ENCODE results near the gene SLC12A8. TPM values are rescaled to one million over a fixed set of nuclear protein-coding genes. Genes with fewer than 3 reads are reported as not detected.
A peak's percentile ranks its signal among the peaks of the same experiment; 100 is the strongest.

The SLC12A8 gene
- total RNA-seq, 4 donors from 2014 or later = 5.4 to 10.5 (median 6.8) TPM

- no peaks in the 10 kb centered on the region for H3K27me3 ChIP-seq
- peak overlapping the region in 3 of 4 donors; percentile 56 to 63 (median 59) for H3K27ac ChIP-seq
- TF ChIP-seq POLR2A (IDR thresholded peaks at IDR 0.05) (no peak), POLR2AphosphoS5 (IDR thresholded peaks at IDR 0.05) (no peak), CTCF (IDR thresholded peaks at IDR 0.05) (peak in 4 of 5 experiments; percentile 33 to 45 (median 40)), EP300 (IDR thresholded peaks at IDR 0.05; ENCODE audit: low read depth) (no peak)
- in situ Hi-C loops (cut with MboI; ENCODE audit: low pct_ligation_motif_present in 1 of 4, low pct_unique_long_range_greater_than_20kb in 1 of 4, low sequenced_read_pairs in 3 of 4) (loop anchor here in 1 of 4 donors (25.0 kb wide), 1 partner anchor 272 kb away; no protein-coding TSS in a partner anchor), intact Hi-C loops (cut with DNase I; ENCODE audit: low total_unique reads) (loop anchor here (10.0 kb wide), 1 partner anchor 171 kb away; no protein-coding TSS in a partner anchor)
- no peak for DNase-seq
- H3K4me3 ChIP-seq = no peak overlapping the region
- H3K9me3 ChIP-seq = no peaks in the 10 kb centered on the region
- 59 to 86% methylated on average over 3 to 15 of the region's 17 CpGs for WGBS, 2 donors (ENCODE audit: low coverage in 1 of 2)
- H3K4me1 ChIP-seq = peaks cover 3 to 28% (median 13%) of the 10 kb centered on the region in 4 donors
- no peaks in the 10 kb centered on the region for H3K36me3 ChIP-seq
These were observed 47.2 kb downstream of the SLC12A8 start for GRCh38 chr3:125165189-125165947.

DNA sequence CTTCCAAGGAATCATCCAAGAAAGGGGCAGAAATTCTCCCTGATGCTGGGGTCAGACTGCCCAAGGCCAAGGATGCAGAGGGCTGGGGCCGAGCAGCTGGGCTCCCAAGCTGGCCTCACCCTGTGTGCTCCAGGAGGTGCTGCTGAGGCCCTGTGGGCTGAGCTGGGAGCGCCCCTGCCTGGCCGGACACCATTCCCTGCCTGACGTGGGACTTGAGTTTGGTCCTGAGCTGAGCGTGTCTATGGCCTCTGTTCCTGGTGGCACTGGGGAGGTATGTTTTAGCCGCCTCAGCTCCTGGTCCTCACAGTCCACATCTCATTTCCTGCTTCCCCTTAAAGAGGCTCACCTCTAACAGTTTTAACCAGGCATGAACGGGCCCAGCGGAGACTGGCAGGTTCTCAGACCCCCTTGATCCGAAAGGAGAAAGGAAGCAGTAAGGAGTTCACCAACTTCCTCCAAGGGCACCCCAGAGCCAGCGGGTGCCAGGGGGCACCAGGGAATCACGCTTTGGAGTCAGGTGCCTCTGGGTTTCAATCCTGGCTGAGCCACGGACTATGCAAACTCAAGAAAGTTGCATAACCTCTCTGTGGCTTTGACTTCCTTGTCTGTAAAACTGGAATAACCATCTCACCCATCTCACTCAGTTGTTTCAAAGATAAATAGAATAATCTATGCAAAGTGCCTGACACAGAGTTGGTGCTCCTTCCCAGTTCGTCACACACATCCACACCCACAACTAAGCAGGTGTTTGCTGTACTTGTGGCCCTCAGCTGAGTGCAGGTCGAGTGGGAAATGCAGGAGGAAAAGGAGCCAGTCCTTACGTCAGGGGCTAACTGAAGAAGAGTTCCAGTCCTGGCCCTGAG lies 48.6 kb downstream of the SLC12A8 start:
- intact Hi-C loops (cut with DNase I; ENCODE audit: low total_unique reads) (loop anchor here (10.0 kb wide), 1 partner anchor 169 kb away; no protein-coding TSS in a partner anchor), in situ Hi-C loops (cut with MboI; ENCODE audit: low pct_ligation_motif_present in 1 of 4, low pct_unique_long_range_greater_than_20kb in 1 of 4, low sequenced_read_pairs in 3 of 4) (loop anchor here in 1 of 4 donors (25.0 kb wide), 1 partner anchor 273 kb away; no protein-coding TSS in a partner anchor)
- no peaks in the 10 kb centered on the region for H3K36me3 ChIP-seq
- H3K27me3 ChIP-seq = no peaks in the 10 kb centered on the region
- H3K9me3 ChIP-seq = no peaks in the 10 kb centered on the region
- H3K4me3 ChIP-seq = no peak overlapping the region
- TF ChIP-seq CTCF (IDR thresholded peaks at IDR 0.05) = no peak
- TF ChIP-seq POLR2A (IDR thresholded peaks at IDR 0.05) = no peak
- no peak for TF ChIP-seq EP300 (IDR thresholded peaks at IDR 0.05; ENCODE audit: low read depth)
- TF ChIP-seq POLR2AphosphoS5 (IDR thresholded peaks at IDR 0.05) = no peak
- peak; percentile 39 for DNase-seq
- H3K4me1 ChIP-seq = peaks cover 3 to 28% (median 13%) of the 10 kb centered on the region in 4 donors
- WGBS, 2 donors (ENCODE audit: low coverage in 1 of 2) = 8 to 48% methylated on average over 2 to 15 of the region's 15 CpGs
- peak overlapping the region; percentile 55 to 63 (median 58) for H3K27ac ChIP-seq

DNA sequence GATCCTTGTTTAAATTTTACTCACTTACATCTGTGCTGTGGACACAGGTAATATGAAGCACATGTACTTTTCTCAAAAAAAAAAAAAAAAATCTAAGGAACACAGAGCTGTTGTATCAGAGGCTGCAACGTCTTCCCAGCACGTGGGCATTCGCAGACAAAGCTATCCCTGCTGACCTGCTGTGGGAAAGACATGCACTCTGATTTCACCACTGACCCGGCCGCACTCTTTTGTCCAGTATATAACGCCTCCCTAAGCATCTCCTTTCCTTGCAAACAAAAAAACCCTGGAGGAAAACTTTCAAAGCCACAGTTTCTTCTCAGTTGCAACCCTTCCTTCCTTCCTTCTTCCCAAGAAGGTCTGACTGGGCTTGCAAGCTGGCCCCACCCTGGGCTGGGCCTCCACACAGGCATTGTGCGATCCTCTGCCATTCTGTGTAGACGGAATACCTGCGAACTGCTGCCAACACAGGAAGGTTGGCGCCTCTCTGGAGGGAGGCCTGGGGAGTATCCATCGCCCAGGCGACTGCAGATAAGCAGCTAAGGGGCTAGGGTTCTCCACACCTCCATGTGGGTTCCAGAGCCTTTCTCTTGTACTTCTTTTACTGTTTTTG lies 50.8 kb downstream of the SLC12A8 start:
- DNase-seq = no peak
- Histone ChIP-seq H3K36me3 (no peaks in the 10 kb centered on the region), H3K27ac (peak overlapping the region in 1 of 4 donors; percentile 4), H3K9me3 (no peaks in the 10 kb centered on the region), H3K4me3 (no peak overlapping the region), H3K4me1 (peaks cover 3 to 28% (median 13%) of the 10 kb centered on the region in 4 donors), H3K27me3 (no peaks in the 10 kb centered on the region)
- in situ Hi-C loops (cut with MboI; ENCODE audit: low pct_ligation_motif_present in 1 of 4, low pct_unique_long_range_greater_than_20kb in 1 of 4, low sequenced_read_pairs in 3 of 4) (loop anchor here in 1 of 4 donors (25.0 kb wide), 1 partner anchor 276 kb away; no protein-coding TSS in a partner anchor), intact Hi-C loops (cut with DNase I; ENCODE audit: low total_unique reads) (loop anchor here (10.0 kb wide), 1 partner anchor 167 kb away; no protein-coding TSS in a partner anchor)
- 76 to 88% methylated on average over 6 to 12 of the region's 12 CpGs for WGBS, 2 donors (ENCODE audit: low coverage in 1 of 2)
- no peak for TF ChIP-seq EP300 (IDR thresholded peaks at IDR 0.05; ENCODE audit: low read depth)
- TF ChIP-seq POLR2AphosphoS5 (IDR thresholded peaks at IDR 0.05) = no peak
- no peak for TF ChIP-seq POLR2A (IDR thresholded peaks at IDR 0.05)
- TF ChIP-seq CTCF (IDR thresholded peaks at IDR 0.05) = no peak
